HG03045 (cell line): ENCODE data around the gene SH2D3C.
A peak's percentile ranks its signal among the peaks of the same experiment; 100 is the strongest.

Experiments used
- ATAC-seq: cut with Tn5 transposase; IDR thresholded peaks from one replicate; pipeline ENCODE4 v1.9.1; 2021; ENCODE audit warnings: mild to moderate bottlenecking, moderate library complexity; ENCODE audit not compliant: unreplicated experiment

Gene SH2D3C

DNA sequence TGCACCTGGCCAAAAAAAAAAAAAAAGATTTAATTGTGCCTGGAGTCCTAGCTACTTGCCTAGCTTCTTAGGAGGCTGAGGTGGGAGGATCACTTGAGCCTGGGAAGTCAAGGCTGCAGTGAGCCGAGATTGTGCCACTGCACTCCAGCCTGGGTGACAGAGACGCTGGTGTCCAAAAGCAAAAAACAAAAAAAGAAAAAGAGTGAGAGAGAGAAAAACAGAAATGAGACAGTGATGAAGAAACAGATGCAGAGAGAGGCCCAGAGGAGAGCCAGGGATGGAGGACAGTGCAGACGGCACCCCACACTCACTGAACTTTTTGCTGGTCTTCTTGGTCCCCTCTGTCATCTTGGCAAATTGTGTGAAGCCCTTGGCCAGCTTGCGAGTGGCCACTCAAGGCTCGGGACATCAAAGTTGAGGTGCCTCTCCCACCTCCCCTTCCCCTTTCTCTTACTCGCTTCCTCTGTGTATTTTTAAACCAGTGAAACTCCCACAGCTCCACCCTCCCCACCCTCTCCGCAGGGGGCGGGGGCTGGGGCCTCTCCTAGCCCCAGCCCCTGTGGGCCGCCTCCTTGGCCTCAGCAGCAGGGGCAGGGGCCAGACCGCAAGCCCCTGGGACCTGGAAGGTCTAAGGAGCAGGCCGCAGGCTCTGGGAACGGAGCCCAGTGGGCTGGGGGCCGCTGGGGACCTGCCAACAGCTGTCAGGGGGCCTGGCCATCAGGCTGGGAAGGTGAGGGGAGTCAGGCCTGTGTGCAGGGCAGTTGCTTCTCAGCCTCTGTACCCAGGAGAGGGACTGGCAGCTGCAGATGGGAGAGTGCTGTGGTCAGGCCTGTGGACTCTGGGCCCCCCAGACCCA is at the start of gene SH2D3C:
SH2D3C (minus strand) TSS at position 387 of the 856 bp plus-strand sequence; CDS start at position 348, 39 bp downstream.
- peak; percentile 34 for ATAC-seq

DNA sequence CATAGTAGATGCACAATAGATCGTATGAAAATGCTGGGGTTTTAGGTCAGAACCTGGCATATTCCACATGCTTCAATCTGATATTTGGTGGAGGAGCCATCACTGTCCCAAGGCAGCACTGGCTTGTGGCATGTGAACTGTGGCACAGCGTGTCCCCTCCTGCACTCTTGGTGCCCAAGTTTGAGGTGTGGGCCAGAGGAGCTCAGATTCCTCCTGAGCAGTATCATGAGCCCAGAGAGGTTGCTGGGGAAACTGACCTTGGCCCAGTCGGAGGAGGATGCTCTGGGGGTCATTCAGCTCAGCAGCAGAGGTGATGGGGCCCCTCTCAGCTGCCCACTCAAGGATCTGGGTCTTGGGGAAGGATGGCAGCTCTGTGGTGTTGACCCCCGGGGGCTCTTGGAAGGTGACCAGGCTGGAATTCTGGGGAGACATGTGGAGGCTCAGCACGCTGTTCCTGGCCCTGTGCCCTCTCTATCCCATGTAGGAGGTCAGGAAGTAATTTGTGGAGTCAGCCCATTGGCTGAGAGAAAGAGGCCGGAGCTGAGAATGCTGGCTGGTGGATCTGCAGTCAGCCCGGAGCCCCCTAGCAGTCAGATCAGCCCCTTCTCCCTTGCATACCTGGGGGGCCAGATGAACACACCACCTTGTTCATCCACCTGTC is 47.9 kb upstream of the SH2D3C start:
- ATAC-seq = no peak

DNA sequence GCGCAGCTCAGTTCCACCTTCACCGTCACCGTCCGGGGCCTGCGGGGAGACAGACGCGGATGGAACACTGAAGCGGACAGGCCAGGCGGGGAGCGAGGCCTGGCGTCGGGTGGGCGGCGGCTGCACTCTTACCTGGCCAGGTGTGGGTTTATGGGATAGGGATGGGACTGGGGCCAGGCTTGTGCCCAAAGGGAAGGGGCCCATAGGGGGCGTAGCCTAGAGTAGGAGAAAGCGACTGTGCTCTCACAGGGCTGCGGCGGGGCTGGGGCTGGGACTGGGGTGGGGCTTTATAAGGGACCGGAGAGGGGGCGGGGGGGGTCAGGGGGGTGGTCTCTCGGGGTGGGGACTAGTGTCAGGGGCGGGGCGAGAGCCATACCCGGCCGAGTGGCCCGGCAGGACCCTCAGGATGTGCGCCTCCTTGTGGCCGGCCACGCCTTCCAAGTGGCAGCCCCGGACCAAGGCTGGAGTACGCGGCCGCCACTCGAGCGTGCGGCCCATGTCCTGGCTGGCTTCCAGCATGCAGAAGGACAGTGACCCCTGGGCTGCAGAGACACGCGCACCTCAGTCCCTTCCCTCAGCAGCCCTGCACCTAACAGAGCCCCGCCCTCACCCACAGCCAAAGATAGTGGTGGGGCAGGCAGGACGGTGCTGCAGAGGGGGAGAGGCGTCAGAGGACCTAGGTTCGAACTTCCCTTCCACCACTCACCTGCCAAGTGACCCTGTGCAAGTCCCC is 47.0 kb upstream of the SH2D3C start:
- no peak for ATAC-seq

DNA sequence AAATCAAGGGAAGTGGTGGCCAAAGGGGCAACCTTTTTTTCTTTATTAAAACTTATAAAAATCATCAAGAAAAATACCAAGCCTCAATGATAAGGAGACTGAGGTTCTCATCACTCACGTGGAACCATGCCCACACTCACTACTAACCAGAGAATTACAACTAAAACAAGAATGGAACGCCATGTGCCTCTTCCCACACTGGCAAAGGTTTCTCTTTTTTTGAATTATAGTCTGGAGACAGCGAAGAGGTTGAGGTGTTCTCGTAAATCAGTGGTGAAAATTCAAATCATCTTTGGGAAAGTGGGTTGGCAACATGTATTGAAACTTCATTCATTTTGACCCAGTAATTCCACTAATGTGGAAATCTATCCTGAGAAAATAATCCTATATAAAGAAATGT is 43.6 kb upstream of the SH2D3C start:
- no peak for ATAC-seq

DNA sequence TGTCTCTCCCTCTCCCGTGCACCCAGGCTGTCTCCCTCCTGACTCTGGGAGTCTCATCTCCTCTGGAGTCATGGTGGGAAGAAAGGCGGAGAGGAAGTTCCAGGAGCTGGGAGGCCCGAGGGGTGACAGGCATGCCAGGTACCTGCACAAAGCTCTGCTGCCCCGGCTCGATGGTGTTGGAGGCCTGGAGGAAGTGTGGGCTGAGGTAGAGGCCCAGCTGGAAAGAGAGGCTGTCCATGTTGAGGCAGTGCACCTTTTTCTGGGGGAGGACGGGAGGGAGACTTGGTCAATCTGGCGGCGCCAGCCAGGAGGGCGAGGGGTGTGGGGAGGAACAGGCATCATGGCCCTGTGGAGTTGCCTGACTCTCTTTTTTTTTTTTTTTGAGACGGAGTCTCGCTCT is 40.1 kb upstream of the SH2D3C start:
- ATAC-seq = no peak

DNA sequence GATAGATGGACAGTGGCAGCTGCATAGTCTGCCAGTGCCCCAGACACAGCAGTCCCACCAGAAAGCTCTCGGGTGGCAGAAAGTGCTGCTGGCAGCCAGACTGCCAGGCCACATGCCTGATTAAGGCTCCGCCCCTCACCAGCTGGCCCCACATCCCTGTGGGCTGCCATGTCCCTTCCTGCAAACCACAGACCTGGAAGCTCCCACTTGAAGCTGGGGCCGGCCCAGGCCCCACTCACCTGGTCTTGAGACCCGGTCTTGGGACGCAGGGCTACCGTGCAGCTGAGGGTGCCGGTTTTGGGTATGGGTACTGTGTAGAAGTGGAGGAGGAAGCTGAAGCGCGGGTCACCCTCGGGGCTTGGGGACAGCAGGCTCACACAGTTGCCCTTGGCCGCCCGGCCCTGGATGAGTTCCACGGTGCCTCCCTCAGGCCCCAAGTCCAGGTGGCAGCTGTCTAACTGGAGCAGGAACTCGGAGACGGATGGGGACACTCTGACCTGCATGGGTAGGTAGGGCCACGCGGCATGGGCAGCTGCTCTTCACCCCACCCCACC is 39.5 kb upstream of the SH2D3C start:
- ATAC-seq = no peak

GRCh38 chr9:127816728-127817127 is 38.3 kb upstream of the SH2D3C start:
- no peak for ATAC-seq

DNA sequence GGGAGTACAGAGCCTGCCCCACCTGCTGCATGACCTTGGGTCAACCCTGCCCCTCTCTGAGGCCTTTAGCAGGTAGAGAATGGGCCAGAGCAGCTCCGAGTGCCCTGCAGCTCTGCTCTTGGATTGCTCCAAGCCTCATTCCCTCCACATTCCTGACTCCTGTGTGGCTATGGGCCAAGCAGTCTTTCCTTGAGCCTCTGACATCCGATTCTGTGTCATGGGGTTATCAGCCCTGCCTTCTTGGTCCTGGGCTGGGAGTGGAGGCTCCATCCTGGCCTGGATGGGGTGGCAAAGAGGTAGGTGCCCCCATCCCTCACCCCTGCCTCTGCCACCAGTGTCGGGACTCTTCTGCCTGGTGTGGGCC is 37.9 kb upstream of the SH2D3C start:
- no peak for ATAC-seq

DNA sequence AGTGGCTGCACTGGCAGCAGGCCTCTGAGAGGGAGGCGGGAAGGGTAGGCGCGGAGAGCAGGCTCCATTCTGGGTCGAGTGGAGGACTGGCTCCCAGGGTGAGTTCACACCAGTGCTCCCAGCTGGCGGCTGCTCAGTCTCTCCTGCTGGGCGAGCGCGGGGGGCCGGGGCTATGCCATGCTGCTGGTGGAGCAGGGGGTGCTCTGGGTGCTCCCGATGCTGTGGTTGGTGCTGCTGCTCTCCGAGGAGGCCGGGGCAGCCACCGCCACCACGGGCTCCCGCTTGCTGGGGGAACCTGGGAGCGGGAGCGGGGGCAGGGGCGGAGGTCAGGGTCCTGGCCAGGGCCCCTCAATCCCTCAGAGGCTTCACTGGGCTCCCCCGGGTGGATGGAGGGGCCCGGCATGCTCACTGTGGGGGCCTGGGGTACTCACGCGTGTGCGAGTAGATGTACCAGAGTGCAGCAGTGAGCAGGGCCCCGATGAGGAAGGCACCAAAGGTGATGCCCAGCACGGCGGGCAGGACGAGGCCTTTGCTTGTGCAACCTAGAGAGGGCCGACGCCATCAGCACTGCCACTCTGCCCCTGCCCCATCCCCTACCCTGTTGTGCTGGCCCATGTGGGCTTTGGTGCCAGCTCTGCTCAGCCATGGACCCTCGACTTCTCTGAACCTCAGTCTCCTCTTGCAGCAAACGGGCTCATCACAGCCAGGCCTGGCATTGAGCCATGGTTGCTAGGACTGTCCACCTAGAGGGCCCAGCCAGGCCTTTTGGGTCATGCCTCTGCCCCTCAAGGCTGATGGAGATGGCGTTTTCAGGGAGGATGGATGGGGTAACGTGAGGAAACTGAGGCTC is 37.3 kb upstream of the SH2D3C start:
- no peak for ATAC-seq

DNA sequence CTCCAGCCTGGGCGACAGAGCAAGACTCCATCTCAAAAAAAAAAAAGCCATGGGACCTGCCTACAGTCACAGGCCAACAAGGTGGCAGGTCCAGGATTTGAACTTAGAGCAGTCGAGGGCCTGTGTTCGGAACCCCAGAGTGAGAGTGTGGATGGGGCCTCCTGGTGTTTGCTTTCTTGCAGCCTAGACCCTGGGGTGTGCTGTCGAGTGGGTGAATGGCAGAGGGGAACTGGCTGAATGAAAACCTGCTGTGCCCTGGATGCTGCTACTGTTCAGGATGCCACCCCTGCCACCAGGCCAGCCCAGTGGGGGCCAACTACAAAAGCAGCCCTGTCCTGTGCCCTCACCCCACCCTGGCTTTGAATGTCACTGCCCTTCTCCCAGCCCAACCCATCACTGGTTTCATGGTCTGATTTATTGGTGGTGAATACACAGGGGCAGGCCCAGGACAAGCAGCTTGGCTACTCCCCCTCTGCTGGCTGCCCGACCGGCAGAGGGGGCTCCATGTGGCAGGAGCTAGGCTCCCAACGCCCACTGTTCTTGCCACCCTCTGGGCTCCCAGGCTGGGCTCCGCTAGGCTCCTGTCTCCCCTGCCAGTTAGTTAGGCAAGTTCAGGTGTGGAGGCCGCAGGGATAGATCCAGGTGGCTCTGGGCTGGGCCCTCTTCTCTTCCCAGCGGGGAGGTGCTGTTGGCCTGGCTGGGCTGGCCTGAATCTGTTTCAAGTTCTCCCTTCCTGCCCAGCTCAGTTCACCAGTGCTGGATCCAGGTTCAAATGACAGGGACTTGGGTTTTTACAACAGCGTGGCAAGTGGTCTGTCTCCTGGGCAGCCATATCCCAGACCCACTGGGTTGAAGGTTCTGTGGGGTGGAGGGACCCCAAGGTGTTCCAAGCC is 36.4 kb upstream of the SH2D3C start:
- no peak for ATAC-seq

- no peak for ATAC-seq
Measured at GRCh38 chr9:127813686-127814226, 35.3 kb upstream of the SH2D3C start.

- no peak for ATAC-seq
Measured at GRCh38 chr9:127812936-127813675, 34.6 kb upstream of the SH2D3C start.

GRCh38 chr9:127812011-127812410 is 33.5 kb upstream of the SH2D3C start:
- ATAC-seq = no peak

GRCh38 chr9:127810378-127811187 is 32.1 kb upstream of the SH2D3C start:
- no peak for ATAC-seq

DNA sequence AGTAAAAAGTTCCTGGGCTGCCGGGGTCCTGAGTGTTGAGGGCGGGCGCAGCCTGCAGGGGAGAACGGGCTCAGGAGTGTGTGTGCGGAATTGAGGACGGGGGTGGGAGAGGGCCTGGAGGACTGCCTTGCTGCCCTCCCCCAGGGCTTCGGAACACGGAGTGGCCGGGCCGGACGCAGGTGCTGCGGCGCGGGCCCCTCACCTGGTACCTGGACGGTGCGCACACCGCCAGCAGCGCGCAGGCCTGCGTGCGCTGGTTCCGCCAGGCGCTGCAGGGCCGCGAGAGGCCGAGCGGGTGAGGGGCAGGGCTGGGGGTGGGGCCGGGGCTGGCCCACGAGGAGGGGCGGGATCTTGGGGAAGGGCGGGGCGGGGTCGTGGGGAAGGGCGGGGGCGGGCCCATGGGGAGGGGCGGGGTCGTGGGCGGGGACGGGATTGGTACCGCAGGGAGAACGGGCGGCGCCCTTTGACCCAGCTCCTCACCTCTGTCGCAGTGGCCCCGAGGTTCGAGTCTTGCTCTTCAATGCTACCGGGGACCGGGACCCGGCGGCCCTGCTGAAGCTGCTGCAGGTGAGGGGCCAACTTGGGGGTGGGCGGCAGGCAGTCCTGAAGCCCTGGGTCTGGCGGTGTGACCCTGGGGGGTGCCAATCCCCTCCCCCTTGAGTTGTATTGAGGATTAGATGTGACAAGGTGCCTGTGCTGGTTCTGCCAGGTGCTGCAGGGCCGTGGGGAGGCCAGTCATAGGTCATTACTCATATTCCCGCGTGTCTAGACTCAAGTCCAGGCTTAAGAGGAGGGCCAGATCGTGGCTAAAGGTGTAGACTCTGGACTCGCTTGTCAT is 31.3 kb upstream of the SH2D3C start:
- ATAC-seq = no peak

GRCh38 chr9:127809002-127809539 is 30.6 kb upstream of the SH2D3C start:
- no peak for ATAC-seq
